ENCODE data around the gene HLA-G.

GRCh38 chr6:29834564-29835436 is 7.2 kb downstream of the HLA-G start:
- no peak for TF ChIP-seq POLR2A (IDR thresholded peaks at IDR 0.05)
- TF ChIP-seq CTCF (IDR thresholded peaks at IDR 0.05) = peak; percentile 46 to 87 (median 70)
